Measurements from ENCODE around the gene KRTAP10-3.

Gene KRTAP10-3

DNA sequence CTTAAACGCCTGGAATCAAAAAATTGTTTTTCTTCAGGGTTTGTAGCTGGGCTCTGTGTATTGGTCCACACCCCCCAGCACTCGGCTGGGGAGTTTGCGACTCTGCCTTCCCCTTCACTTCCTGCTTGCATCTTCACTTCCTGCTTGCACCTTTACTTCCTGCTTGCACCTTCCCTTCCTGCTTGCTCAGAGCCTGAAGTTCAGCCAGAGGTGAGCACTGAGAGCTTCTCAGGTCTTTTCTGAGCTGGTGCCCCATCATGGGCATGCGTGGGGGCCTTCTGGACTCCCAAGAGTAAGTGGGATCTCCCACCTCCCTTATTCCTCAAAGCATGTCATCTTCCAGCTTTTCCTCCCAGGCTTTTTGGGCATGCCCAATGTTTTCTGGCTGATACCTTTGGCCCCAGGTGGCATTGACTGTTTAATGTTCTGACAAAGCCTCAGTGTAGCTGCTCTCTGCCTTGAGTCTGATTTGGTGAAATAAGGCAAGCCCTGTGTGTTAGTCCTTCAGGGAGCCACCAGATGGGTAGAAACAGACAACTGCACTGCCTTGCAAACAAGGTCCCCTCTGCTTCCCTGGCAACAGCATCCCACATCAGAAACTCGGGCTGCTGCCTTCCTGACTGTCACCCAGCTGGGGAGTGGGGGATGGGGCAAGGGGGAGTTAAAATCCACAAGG, 10.8 kb downstream of the KRTAP10-3 start:
- no peak for DNase-seq (ENCODE audit: low read depth)

DNA sequence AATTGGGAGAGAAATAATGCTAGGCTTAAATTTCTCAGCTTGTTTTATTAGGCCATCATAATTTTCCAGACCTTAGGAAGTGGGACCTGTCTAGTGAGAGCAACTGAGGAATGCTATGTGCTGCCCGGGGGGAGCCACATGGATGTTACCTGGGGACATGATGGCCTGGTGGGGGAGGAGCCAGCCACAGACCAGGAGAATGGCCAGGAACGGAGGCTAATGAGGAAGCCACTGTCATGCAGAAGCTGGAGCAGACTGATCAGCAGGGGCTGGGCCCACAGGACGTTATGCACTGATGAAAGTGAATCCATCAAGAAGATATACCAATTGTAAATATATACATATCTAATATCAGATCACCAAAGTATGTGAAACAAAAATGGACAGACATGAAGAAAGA, 14.0 kb downstream of the KRTAP10-3 start:
- no peak for DNase-seq (ENCODE audit: low read depth)

DNA sequence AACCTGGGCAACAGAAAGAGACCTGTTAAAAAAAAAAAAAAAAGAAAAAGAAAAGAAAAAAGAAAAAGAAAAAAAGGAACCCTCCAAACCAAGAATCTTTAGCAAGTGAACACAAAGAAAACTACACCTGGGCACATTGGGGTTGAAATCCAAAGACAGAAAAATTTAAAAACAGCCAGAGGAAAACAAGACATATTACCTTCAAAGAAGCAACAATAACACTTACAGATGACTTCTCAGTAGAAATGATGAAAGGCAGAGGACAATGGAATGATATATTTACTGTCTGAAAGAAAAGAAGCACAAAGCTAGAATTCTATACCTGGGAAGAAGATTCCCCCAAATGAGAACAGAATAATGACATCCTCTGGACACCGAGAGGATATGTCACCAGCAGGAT, 15.9 kb downstream of the KRTAP10-3 start:
- no peak for DNase-seq (ENCODE audit: low read depth)

DNA sequence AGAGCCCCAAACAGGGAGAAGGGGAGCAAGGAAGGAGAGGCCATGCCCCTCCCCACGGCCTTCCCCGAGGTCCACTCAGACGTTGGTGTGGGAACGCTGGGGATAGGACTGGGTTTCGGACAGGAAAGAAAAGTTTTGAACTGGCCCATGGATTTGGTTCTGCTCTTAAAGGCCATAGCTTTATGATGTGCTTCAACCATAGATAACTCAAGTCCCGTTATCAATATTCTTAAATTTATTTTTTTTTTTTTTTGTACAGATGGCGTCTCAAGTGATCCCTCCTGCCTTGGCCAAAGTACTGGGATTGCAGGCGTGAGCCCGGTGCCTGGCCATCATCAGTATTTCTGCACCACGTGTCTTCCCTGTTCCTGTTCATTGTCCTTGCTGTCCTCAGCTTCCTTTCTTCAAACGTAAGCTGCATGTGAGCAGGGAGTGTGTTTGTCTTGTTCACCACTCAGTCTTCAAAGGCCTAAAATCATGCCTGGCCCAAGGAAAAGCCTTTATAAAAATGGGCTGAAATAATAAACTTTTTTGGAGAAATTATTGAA, 17.8 kb downstream of the KRTAP10-3 start:
- DNase-seq (ENCODE audit: low read depth): no peak

DNA sequence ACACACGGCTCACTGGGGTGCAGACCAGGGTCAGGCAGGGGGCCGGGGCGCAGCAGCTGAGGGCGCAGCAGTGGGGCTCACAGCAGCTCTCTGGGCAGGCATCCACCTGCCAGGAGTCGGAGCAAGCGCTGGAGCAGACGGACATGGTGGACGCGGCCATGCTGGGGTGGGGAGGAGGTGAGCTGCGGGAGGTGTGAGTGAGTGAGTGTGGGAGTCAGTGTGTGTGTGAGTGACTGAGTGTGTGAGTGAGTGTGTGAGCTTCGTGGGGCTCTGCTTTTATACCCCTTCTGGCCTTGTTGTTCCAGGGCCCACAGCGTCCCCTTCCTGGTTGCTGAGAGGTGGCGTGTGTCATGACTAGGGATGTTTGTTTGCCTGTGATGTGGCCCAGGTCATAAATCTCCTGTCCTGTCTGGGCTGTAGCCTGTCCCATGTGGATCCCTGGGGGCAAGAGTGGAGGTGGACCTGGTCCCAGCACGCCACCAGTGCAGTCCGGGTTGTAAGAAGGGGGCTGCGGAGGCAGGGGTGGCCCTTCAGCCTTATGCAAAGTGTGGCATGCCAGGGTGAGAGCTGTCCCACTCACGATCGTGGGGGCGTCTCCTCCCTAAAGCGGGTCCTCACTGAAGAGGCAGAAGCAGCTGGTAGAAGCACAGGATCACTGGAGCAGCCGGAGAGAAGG, 18.5 kb downstream of the KRTAP10-3 start, which contains the start of gene KRTAP10-1:
Gene KRTAP10-1 (minus strand): TSS at position 205 of the 676 bp plus-strand sequence. CDS start 45 bp downstream, at position 160.
- no peak for DNase-seq (ENCODE audit: low read depth)

DNA sequence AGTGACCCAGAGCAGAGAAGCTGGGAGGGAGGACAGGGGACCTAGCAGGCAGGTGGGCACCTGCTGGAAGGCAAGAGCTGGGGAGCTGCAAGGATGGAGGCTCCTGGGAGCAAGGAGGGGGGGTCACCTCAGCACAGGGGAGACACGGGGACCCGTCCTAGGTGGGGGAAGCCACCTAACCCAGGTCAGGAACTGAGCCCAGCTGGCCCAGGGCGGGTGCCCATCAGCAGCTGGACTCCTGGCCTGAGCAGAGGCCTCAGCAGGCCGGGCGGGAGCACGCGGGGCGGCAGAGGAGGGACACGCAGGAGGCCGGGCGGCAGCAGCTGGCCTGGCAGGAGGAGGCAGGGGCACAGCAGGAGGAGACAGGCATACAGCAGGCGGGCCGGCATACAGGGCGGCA, 19.5 kb downstream of the KRTAP10-3 start:
- no peak for DNase-seq (ENCODE audit: low read depth)

DNA sequence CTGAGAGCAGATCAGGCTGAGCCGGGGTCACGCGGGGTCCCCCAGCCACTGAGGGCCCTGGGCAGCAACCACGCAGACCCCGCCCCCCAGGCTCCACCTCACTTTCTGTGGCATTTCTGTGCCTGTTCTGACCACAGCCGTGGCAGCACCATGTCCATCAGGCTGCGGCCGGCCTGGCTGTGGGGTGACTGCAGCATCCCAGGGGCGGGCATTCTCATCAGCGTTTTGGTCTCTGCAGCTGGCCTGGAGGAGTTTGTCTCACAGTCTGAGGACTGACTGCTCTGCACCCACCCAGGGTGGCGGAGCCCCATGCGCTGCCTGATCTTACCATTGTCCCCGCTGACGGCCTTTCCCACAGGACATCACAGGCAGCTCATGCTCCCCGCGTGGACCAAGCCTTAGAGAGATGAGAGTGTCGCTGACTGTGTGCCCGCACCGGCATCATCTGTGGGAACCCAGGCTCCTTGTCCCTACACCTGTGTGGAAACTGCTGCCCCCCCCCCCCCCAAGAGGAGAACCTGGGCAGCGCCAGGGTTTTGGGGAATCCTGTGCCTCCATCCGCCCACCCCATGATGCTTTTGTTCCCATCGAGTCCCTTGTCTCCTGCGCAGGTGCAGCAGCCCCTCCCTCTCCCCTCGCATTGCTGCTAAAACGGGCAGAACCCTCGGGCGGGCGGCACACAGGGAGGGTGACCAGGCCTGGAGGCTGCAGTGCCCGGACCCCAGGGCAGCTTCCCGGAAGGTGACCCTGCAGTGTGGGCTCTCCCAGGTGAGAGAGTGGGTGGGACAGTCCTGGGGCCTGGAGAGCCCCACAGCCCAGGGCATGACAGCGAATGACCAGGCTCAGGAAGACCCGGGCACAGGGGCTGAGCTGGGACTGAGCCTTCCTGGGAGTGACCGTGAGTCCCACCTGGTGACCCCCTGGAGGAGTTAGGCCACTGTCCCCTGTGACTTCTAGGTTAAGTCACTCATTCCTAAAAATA, 20.4 kb downstream of the KRTAP10-3 start:
- DNase-seq (ENCODE audit: low read depth): no peak

DNA sequence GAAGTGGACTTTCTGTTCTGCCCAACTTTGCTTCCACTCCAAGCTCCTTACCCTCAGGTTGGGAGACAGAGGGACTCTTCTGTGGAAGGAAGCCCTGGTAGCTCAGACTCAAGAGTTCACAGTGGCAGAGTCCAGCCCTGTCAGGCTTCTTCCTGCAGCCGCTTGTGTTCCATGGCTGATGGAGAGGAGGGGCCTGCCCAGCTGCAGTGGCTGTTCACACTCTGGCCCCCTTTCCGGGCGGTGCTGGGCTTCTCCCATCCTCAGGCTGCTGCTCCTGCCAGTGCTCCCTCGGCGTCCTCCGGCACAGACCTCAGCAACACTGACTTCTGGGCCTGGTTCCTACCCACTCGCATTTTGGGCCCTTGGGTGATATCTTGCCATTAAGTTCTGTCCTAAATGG, 22.6 kb downstream of the KRTAP10-3 start:
- DNase-seq (ENCODE audit: low read depth): no peak

DNA sequence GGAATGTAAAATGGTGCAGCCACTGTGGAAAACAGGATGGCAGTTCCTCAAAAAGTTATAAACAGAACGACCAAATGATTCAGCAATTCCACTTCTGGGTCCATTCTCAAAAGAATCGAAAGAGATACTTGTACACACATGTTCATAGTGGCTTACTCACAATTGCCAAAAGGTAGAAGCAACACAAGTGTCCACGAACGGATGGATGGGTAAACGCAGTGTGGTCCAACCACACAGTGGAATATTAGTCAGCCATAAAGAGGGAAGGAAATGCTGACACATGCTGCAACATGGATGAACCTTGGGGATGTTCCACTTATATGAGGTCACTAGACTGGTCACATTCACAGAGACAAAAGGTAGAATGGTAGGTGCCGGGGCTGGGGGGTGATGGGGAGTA, 23.9 kb downstream of the KRTAP10-3 start:
- DNase-seq (ENCODE audit: low read depth): no peak

DNA sequence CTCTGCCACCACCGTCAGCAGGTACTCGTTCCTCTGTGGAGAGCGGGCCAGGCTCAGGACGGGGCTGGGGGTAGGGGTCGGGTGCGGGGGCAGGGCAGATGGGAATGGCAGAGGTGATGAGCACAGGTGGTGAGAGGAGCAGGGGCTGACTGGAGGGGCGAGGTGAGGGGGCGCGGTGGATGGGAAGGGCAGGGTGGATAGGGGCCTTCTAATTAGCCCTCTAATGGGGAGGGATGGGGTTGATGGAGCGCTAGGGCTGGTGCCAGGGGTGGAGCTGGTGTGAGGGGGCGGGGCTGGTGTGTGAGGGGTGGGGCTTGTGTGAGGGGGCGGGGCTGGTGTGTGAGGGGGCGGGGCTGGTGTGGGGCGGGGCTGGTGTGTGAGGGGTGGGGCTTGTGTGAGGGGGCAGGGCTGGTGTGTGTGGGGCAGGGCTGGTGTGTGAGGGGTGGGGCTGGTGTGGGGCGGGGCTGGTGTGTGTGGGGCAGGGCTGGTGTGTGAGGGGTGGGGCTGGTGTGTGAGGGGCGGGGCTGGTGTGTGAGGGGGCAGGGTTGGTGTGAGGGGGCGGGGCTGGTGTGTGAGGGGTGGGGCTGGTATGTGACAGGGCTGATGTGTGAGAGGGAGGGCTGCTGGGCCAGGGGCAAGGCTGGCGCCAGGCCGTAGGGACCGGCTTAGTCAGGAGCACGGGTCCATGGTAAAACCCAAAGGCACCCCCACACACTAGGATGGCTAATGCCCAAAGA, 24.5 kb downstream of the KRTAP10-3 start:
- DNase-seq (ENCODE audit: low read depth): no peak

DNA sequence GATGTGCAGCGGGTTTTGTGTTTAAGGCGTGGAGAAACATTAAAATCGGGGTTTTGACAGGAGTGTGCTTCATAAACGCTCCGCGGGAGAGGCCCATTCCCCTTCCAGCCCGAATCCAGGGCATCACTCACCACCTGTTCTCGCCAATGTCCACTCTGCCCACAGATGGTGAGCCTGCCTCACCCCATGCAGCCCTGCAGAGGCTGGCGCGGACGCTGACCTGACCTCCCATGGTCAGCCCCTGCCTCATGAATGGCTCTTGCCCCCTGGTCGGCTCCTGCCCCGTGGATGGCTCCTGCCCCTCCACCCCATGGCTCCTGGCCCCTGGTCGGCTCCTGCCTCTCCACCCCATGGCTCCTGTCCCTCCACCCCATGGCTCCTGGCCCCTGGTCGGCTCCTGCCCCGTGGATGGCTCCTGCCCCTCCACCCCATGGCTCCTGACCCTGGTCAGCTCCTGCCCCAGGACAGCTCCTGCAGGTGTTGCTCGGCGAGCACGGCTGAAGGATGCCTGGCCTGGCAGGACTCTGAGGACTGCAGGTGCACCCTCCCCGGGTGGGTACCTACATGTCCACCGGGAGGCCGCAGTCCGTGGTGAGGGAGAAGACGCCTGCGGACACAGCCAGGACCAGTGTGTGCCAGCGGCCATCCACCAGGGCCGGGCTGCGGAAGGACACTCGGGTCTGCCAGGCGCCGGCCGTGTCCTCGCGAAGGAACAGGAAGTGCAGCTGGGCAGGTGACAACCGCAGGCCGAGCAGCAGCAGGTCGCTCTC, 25.3 kb downstream of the KRTAP10-3 start:
- DNase-seq (ENCODE audit: low read depth): no peak

DNA sequence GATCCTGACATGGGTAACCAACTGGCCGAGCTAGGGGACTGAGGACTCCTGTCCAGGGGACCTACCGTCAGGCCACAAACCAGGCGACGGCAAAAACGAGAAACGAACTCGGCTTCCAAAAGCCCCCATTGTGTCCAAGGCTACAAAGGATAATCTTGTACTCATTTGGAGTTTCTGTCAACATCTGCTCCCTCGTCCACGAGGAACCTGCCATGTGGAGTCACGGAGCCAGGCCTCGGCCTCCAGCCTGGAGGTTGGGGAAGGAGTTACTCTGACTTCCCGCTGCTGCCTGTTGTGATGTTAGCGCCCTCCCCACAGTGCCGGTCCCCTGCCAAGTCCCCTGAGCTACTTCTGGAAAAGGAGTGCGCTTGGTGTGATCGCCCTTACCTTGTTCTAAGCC, 25.9 kb downstream of the KRTAP10-3 start:
- DNase-seq (ENCODE audit: low read depth): no peak

DNA sequence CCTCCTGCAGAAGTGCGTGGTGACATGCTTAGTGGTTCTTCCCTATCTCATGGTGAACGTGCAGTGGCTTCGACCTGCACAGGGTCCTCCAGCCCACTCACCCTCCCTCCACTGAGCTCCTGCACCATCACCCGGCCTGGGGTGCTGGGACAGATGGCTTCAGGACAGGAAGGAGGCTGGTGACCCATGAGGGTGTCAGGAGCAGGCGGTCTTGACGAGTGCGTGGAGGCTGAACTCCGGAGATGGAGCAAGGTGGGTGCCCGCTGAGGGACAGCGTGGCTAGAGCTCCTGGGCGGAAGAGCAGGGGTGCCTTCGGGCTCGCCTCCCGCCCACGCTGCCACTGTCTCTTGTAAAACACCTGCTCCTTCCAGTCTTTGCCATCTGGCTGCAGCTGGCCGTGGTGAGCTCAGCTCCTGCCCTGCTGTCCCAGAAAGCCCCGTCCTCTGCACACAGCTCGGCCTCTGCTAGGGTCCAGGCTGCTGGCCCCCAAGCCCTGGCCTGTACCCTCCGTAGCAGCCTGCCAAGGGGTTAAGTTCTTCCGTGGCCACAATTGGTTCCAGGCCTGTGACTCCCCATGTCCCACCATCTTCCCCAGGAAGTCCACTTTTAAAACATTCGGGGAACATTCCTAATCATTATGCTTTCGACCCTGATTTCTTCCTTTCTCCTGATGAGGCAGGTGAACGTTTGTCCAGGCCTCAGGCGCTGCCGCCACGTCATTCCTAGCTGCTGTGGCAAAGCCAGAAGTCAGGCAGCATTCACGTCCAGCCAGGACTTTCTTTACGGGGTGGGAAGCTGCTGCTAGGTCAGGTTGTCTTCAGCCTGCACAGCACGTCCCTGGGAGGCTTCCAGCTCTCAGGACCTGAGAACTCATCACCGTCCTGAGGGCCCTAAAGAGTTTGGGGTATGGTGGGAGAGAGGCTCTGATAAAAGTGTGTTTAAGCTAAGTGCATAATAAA, 26.7 kb downstream of the KRTAP10-3 start:
- no peak for DNase-seq (ENCODE audit: low read depth)

DNA sequence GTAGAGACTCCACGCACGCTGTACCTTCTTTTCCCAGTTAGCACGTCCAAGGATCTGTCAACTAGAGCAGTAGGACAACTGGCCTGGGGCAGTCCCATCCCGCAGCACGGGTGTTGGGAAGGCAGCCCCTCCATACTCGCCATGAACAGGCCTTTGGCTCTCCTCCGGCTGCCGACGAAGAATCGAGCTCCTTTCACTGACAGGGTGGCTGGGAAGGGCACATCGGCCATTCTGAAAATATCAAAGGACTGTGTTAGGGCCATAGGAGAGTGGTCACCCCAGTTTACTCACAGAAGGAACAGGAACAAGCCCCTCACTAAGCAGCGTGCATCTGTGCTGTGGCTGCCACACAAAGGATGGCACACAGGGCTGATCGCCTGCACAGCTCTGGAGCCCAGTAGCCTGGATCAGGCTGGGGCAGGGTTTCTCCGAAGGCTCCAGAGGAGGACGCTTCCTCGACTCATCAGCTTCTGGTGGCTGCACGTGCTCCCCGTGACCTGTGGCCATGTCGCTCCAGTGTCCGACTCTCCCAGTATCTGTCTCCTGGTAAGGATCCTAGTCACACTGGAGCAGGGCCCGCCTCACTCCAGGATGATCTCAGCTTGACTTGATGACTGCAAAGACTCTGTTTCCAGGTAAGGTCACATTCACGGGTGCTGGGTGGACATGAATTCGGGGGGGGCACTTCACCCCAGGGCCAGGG, 27.5 kb downstream of the KRTAP10-3 start:
- no peak for DNase-seq (ENCODE audit: low read depth)

DNA sequence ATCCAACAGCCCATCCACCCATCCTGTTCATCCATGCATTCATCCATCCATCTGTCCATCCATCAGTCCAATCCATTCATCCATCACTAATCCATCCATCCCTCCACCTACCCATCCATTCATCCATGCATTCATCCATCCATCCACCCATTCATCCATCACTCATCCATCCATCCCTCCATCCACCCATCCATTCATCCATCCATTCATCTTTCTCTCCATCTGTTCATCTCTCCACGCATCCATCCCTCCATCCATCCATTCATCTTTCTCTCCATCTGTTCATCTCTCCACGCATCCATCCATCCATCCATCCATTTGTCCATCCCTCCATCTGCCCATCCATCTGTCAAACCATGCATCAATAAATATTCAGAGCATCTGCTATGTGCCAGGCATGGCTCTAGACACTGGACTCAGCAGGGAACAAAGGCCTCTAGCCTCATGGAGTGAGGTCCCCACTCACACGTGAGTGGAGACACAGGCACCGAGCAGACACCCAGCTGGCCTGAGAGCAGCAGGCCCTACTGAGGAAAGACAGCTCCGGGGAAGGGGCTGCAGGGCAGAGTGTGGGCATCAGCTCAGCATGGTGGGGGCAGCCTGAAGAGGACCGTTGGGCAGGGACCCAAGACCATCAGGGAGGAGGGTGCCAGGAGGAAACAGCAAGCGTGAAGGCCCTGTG, 28.2 kb downstream of the KRTAP10-3 start:
- no peak for DNase-seq (ENCODE audit: low read depth)

DNA sequence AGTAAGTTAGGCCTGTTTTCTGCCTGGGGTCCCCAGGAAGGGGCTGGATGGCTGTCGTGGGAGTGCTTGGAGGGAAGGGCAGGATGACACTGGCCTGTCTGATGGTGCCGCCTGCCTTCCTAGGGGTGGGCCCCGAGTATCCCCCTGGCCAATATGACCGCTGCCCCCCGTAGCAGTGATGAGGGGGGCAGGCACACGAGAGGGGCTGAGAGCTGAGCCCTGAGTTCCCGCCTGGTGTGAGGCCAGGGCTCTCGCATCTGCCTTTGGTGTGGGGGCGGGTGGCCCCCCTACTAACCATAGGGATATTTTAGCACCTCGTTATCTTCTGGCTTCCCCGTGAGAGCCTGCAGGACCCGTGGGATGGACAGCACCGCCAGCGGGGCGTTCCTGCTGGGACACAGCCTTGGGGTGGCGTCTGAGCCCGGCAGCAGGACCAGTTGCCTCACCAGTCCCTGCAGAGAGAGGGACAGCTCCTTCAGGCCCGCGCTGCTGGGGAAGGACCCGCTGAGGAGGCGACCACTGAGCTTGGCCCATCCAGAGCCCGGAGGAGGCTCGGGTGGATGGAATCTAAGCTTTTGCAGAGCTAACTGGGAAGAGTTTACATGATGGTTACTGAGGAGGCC, 29.0 kb downstream of the KRTAP10-3 start:
- no peak for DNase-seq (ENCODE audit: low read depth)

DNA sequence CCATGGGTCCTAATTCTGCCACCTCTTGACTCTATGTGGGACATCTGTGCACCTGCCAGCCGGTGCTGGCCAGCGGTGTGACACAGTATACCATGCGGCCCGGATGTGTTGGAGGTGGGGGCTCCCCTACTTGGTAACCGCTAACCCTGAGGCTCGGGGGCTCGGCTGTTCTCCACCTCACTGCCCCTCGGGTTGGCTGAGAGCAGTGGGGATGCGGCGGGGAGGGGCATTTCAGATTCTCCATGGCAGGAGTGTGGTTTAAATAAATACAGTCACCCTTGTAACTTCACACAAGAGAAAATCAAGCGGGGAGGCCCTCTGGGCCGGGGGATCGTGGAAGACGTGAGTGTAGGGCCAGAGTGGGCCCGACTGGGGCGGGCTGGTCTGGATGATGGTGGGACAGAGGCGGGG, 29.6 kb downstream of the KRTAP10-3 start:
- DNase-seq (ENCODE audit: low read depth): no peak

DNA sequence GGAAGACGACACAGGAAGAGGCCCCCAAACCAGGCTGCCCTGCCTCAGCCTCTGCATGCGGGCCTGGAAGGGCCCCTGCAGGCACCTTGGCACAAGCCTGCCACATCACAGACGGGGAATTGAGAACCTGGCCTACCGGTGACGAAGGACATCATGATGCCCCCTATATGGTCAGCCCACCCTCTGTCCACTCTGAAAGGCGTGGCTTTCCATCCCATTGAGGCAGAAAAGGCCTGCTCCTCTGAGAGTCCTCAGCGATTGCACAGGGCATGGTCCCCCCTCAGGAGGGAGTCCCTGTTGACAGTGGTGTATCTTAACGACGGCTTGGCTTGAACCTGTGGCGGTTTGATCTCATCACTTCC, 30.0 kb downstream of the KRTAP10-3 start:
- DNase-seq (ENCODE audit: low read depth): no peak
